ENCODE data around the gene SLC34A3. TPM values are rescaled to one million over a fixed set of nuclear protein-coding genes. Genes with fewer than 3 reads are reported as not detected.

The SLC34A3 gene
- total RNA-seq, 1 donor from 2014 or later = not detected

DNA sequence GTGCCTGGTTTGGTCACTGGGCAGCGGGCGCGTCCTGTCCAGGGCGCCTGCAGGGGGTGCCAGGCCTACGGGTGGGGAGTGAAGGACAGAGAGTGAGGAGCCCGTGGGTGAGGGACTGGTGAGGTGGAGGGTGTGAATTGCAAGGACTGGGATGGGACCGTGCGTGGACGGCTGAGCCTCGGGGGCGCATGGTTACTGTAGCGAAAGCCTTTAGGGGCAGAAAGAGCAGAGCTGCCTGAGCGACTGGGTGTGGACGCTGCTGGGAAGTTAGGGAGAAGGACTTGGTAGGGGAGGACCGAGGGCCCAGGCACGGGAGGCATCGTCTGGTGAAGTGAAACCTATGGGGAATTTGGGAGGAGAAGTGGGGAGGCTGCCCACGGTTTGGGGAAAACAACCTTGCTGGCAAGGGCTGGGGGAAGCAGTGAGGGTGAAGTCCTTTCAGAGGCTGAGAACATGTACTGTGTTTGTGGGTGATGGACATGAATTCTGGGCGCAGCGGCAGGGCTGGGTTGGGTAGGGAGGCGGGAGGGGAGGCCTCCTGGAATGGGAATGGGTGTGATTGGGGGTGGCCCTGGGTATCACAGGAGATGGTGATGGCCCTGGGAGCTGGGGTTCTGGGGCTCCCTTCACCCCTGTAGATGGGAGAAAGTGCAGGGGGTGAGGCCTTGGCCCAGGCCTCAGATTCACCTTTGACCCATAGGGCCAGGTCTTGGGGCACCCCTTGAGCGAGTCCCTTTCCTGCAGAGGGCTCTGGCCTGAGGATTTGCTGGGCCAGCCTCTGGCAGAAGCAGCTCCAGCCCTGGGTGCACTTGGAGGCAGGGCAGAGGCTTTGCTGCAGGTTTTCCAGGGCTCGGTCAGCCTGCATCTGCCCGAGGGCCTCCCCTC lies 45.1 kb downstream of the SLC34A3 start:
- H3K4me3 Mint-ChIP-seq (ENCODE audit: unreplicated experiment) = no peak overlapping the region
- TF ChIP-seq, protein P1, sequence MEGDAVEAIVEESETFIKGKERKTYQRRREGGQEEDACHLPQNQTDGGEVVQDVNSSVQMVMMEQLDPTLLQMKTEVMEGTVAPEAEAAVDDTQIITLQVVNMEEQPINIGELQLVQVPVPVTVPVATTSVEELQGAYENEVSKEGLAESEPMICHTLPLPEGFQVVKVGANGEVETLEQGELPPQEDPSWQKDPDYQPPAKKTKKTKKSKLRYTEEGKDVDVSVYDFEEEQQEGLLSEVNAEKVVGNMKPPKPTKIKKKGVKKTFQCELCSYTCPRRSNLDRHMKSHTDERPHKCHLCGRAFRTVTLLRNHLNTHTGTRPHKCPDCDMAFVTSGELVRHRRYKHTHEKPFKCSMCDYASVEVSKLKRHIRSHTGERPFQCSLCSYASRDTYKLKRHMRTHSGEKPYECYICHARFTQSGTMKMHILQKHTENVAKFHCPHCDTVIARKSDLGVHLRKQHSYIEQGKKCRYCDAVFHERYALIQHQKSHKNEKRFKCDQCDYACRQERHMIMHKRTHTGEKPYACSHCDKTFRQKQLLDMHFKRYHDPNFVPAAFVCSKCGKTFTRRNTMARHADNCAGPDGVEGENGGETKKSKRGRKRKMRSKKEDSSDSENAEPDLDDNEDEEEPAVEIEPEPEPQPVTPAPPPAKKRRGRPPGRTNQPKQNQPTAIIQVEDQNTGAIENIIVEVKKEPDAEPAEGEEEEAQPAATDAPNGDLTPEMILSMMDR (IDR thresholded peaks at IDR 0.05) = no peak
- H3K36me3 Mint-ChIP-seq (ENCODE audit: unreplicated experiment) = peaks cover 5% of the 10 kb centered on the region
- no peaks in the 10 kb centered on the region for H3K9me3 Mint-ChIP-seq (ENCODE audit: unreplicated experiment)
- no peaks in the 10 kb centered on the region for H3K27me3 Mint-ChIP-seq (ENCODE audit: unreplicated experiment)
- DNase-seq (ENCODE audit: extremely low spot score, unreplicated experiment) = no peak
- H3K4me1 Mint-ChIP-seq (ENCODE audit: unreplicated experiment) = peaks cover 26% of the 10 kb centered on the region
- H3K27ac Mint-ChIP-seq (ENCODE audit: unreplicated experiment) = peak overlapping the region; percentile 64

- TF ChIP-seq, protein P1 (IDR thresholded peaks at IDR 0.05) = no peak
- no peak for DNase-seq (ENCODE audit: extremely low spot score, unreplicated experiment)
- Mint-ChIP-seq H3K4me1 (ENCODE audit: unreplicated experiment) (peaks cover 26% of the 10 kb centered on the region), H3K27ac (ENCODE audit: unreplicated experiment) (peak overlapping the region; percentile 92), H3K27me3 (ENCODE audit: unreplicated experiment) (no peaks in the 10 kb centered on the region), H3K4me3 (ENCODE audit: unreplicated experiment) (peak overlapping the region; percentile 53), H3K36me3 (ENCODE audit: unreplicated experiment) (peaks cover 3% of the 10 kb centered on the region), H3K9me3 (ENCODE audit: unreplicated experiment) (no peaks in the 10 kb centered on the region)
These were observed 46.0 kb downstream of the SLC34A3 start for GRCh38 chr9:137276473-137277328.

DNA sequence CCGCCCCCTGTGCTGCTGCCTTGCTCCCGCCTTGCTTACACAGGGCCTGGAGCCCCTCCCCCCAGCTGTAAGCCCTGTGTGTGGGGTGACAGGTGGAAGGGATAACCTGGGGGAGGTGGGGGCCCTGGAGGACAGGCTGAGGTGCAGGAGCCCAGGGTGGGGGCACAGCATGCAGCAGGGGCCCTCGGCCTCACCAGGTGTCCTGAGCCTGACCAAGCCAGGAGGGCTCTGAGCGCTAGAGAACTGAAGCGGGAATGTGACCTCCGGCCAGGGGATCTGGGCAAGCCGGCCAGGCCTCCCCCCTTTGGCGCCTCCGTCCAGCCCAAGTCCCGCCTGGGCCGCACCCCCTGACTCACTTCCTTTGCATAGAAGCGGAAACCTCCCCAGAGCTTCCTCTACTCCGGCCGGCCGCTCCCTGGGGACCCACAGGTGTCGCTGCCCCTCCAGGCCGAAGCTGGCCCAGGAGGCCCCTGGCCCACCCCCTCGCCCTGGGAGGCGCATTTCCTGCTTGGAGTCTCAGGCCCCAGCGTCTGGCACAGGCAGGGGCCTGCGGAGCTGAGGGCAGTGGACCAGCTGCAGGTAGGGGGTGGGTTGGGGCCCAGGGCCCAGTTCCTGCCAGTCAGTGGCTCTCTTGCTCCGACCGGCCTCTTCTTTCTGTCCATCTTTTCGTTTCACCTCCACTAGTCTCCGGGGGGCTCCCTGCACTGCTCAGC lies 46.8 kb downstream of the SLC34A3 start, which contains the start of gene TOR4A:
TOR4A (plus strand) TSS at position 398 of the 713 bp plus-strand sequence. CDS start 964 bp downstream, outside the sequence.
- Mint-ChIP-seq H3K36me3 (ENCODE audit: unreplicated experiment) (peaks cover 3% of the 10 kb centered on the region), H3K27ac (ENCODE audit: unreplicated experiment) (peak within 1 kb of the TSS; percentile 92), H3K4me3 (ENCODE audit: unreplicated experiment) (peak within 1 kb of the TSS; percentile 53), H3K9me3 (ENCODE audit: unreplicated experiment) (no peaks in the 10 kb centered on the region), H3K4me1 (ENCODE audit: unreplicated experiment) (peaks cover 26% of the 10 kb centered on the region), H3K27me3 (ENCODE audit: unreplicated experiment) (no peaks in the 10 kb centered on the region)
- no peak for DNase-seq (ENCODE audit: extremely low spot score, unreplicated experiment)
- TF ChIP-seq, protein P1 (IDR thresholded peaks at IDR 0.05) = no peak

GRCh38 chr9:137278061-137278701 lies 47.5 kb downstream of the SLC34A3 start:
- no peak for DNase-seq (ENCODE audit: extremely low spot score, unreplicated experiment)

More at GRCh38 chr9:137278061-137278701, 47.5 kb downstream of the SLC34A3 start:
- H3K36me3 Mint-ChIP-seq (ENCODE audit: unreplicated experiment) = peaks cover 3% of the 10 kb centered on the region
- no peak overlapping the region for H3K4me3 Mint-ChIP-seq (ENCODE audit: unreplicated experiment)
- TF ChIP-seq, protein P1 (IDR thresholded peaks at IDR 0.05) = no peak
- H3K27ac Mint-ChIP-seq (ENCODE audit: unreplicated experiment) = peak overlapping the region; percentile 92
- H3K27me3 Mint-ChIP-seq (ENCODE audit: unreplicated experiment) = no peaks in the 10 kb centered on the region
- H3K4me1 Mint-ChIP-seq (ENCODE audit: unreplicated experiment) = peaks cover 26% of the 10 kb centered on the region
- H3K9me3 Mint-ChIP-seq (ENCODE audit: unreplicated experiment) = no peaks in the 10 kb centered on the region

Measured in osteocyte (in vitro differentiated cells).